Measurements from ENCODE around the gene OPN4.

The OPN4 gene

GRCh38 chr10:86682675-86683074, 28.3 kb downstream of the OPN4 start:
- Mint-ChIP-seq H3K27me3 (ENCODE audit: low read depth, poor library complexity) (peaks cover 12% of the 10 kb centered on the region), H3K27ac (no peak overlapping the region), H3K9me3 (no peaks in the 10 kb centered on the region), H3K4me3 (no peak overlapping the region), H3K4me1 (peaks cover 36% of the 10 kb centered on the region), H3K36me3 (ENCODE audit: low read depth) (no peaks in the 10 kb centered on the region)
- TF ChIP-seq CTCF (IDR thresholded peaks at IDR 0.05) = no peak
- DNase-seq = no peak

DNA sequence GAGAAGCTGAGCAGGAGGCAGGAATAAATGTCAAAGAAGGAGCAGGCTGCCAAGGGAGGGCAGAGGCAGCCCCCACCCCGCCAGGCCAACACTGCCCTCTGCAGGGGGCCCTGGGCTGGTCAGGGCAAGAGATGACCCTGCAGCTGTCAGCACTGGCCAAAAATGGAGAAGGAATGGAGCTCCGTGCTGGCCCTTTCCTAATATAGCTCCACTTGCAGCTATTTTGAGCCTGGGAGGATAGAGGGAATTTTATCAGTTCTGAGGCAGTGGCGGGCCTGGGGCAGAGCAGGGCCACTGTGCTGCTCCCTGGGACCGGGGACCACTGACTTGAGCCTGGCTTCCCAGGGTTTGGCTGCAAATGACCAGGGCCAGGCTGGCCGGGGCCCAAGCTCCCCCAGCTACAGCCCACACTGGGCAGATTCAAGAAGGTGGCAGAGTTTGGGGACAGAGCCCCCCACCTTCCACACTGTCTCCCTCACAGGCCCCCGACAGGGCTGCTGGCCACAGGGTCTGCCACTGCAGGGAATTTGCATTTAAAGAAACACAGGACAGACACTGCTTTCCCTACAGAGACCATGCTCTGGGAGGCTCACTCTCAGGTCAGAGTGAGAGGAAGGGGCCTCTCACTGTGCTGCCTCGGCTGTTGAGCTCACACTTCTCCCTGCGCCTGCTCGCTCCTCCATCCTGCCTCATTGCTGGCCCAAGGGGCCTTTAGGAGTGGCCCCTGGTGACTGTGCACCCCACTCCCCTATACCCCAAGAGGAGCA, 30.2 kb downstream of the OPN4 start:
- peak; percentile 67 for DNase-seq
- H3K27ac Mint-ChIP-seq = no peak overlapping the region

DNA sequence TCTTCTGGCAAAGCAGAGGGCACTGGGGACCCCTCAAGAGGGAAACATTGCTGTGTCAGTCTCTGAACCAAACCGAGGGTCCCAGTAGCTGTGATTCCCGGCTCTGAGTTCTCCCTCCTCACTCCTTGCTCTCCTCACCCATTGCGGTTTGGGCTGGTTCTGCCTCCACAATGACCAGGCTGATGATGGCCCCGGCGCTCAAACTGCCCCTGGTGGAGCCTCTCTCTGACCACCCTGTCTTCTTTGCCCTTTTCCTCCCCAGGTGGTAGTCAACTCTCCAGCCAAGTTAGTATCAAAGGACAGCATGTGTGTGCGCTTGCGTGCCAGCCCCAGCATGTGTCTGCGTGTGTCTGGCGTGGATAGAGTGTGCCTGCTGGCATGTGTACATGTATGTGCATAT, 31.1 kb downstream of the OPN4 start:
- Mint-ChIP-seq H3K9me3 (no peaks in the 10 kb centered on the region), H3K4me3 (no peak overlapping the region), H3K27me3 (ENCODE audit: low read depth, poor library complexity) (peaks cover 13% of the 10 kb centered on the region), H3K27ac (no peak overlapping the region), H3K36me3 (ENCODE audit: low read depth) (no peaks in the 10 kb centered on the region), H3K4me1 (peaks cover 55% of the 10 kb centered on the region)
- DNase-seq = no peak
- no peak for TF ChIP-seq CTCF (IDR thresholded peaks at IDR 0.05)

More for the DNA sequence above, 30.2 kb downstream of the OPN4 start:
- Mint-ChIP-seq H3K9me3 (no peaks in the 10 kb centered on the region), H3K4me1 (peaks cover 53% of the 10 kb centered on the region), H3K27me3 (ENCODE audit: low read depth, poor library complexity) (peaks cover 9% of the 10 kb centered on the region), H3K4me3 (no peak overlapping the region), H3K36me3 (ENCODE audit: low read depth) (no peaks in the 10 kb centered on the region)
- peak; percentile 61 for TF ChIP-seq CTCF (IDR thresholded peaks at IDR 0.05)

DNA sequence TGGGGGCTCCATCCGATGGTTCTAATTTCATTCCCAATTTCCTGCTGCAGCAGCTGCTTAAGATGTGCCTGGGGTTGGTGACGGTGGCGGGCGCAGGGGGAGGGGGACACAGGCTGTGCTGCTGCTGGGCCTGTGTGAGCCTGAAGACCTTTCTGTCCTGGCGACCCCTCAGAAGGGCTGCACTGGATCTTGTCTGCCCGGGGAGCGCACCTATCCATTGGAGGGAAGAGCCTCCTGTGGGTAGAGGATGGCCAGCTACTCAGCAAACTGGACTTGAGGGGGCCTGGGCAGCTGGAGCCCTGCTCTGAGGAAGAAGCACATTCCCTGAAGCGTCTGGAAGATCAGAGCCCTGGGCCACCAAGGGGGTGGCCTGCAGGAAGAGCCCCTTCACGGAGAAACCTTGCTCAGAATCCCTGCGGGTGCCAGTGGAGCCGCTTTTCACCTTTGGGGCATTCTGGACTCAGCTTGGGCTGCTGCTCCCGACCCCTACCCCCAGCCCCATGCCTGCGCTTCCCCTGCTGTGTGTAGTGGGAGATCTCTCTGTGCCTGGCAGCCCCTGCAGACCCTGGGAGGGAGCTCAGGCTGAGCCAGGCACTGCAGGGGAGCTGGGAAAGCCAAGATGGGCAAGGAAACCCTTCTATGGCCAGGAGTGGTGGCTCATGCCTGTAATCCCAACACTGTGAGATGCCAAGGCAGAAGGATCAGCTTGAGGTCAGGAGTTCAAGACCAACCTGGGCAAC, 31.7 kb downstream of the OPN4 start:
- Mint-ChIP-seq H3K27me3 (ENCODE audit: low read depth, poor library complexity) (peaks cover 13% of the 10 kb centered on the region), H3K4me1 (peaks cover 55% of the 10 kb centered on the region), H3K9me3 (no peaks in the 10 kb centered on the region), H3K36me3 (ENCODE audit: low read depth) (no peaks in the 10 kb centered on the region), H3K27ac (no peak overlapping the region), H3K4me3 (no peak overlapping the region)
- DNase-seq = no peak
- TF ChIP-seq CTCF (IDR thresholded peaks at IDR 0.05) = no peak

DNA sequence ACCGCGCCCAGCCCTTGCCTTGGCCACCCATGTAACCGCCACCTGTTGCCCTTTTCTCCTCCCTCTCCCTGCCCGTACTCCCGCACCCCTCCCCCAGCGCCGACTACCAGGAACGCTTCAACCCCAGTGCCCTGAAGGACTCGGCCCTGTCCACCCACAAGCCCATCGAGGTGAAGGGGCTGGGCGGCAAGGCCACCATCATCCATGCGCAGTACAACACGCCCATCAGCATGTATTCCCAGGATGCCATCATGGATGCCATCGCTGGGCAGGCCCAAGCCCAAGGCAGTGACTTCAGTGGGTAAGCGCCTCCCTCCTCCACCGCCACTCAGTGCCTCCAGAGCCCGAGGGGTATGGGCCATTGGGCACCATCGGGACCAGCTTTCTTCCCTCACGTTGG, 32.6 kb downstream of the OPN4 start:
- no peak for DNase-seq
- no peak overlapping the region for H3K27ac Mint-ChIP-seq
- TF ChIP-seq CTCF (IDR thresholded peaks at IDR 0.05) = no peak
- no peaks in the 10 kb centered on the region for H3K36me3 Mint-ChIP-seq (ENCODE audit: low read depth)
- peaks cover 15% of the 10 kb centered on the region for H3K27me3 Mint-ChIP-seq (ENCODE audit: low read depth, poor library complexity)
- no peaks in the 10 kb centered on the region for H3K9me3 Mint-ChIP-seq
- H3K4me3 Mint-ChIP-seq = no peak overlapping the region
- H3K4me1 Mint-ChIP-seq = peaks cover 53% of the 10 kb centered on the region
